Neural cell (in vitro differentiated cells): ENCODE results near the gene RGS6. TPM values are rescaled to one million over a fixed set of nuclear protein-coding genes. Genes with fewer than 3 reads are reported as not detected.
A peak's percentile ranks its signal among the peaks of the same experiment; 100 is the strongest.

Source experiments
- H2AFZ ChIP-seq: fragments of 200-600, 300-800 bp; sonication (generic), shearing (Covaris generic); 2 replicates; pipeline ENCODE4 v1.6.0; 2014; ENCODE audit warnings: low read depth, mild to moderate bottlenecking, antibody characterized with exemption, low read length, moderate library complexity
- H3F3A ChIP-seq: fragments of 200-600 bp; shearing (Covaris generic); 2 replicates; pipeline ENCODE4 v1.6.1; 2016; ENCODE audit warnings: mild to moderate bottlenecking, moderate library complexity, mixed read lengths, antibody characterized with exemption, low read length; ENCODE audit not compliant: insufficient read depth, poor library complexity, severe bottlenecking
- H3K27ac ChIP-seq: fragments of 200-600, 300-800 bp; sonication (generic), shearing (Covaris generic); 2 replicates; pipeline ENCODE4 v1.5.1; 2014; ENCODE audit warnings: mild to moderate bottlenecking, low read length, moderate library complexity
- H3K27me3 ChIP-seq: fragments of 300-800, 200-600 bp; sonication (generic), shearing (Covaris generic); 2 replicates; pipeline ENCODE4 v1.6.0; 2014; ENCODE audit warnings: mild to moderate bottlenecking, low read depth, low read length, moderate library complexity; ENCODE audit not compliant: insufficient read depth
- H3K36me3 ChIP-seq: fragments of 300-800, 200-600 bp; sonication (generic), shearing (Covaris generic); 2 replicates; pipeline ENCODE4 v1.5.1; 2014; ENCODE audit warnings: mild to moderate bottlenecking, antibody characterized with exemption, low read length, moderate library complexity; ENCODE audit not compliant: insufficient read depth
- H3K4me2 ChIP-seq: fragments of 300-800, 200-600 bp; sonication (generic), shearing (Covaris generic); 2 replicates; pipeline ENCODE4 v1.6.0; 2014; ENCODE audit warnings: mild to moderate bottlenecking, low read length
- H3K4me3 ChIP-seq: fragments of 300-800, 200-600 bp; sonication (generic), shearing (Covaris generic); 2 replicates; pipeline ENCODE4 v1.5.1; 2014; ENCODE audit warnings: mild to moderate bottlenecking, low read length, moderate library complexity
- H3K79me2 ChIP-seq: fragments of 200-600 bp; shearing (Covaris generic); replicated peaks from 2 replicates; pipeline ENCODE4 v1.6.0; 2014; ENCODE audit warnings: mild to moderate bottlenecking, low read length, moderate library complexity; ENCODE audit not compliant: insufficient read depth
- H3K9ac ChIP-seq: fragments of 300-800, 200-600 bp; sonication (generic), shearing (Covaris generic); 2 replicates; pipeline ENCODE4 v1.6.1; 2016; ENCODE audit warnings: mild to moderate bottlenecking, low read length, mixed read lengths
- H3K9me2 ChIP-seq: fragments of 200-600 bp; shearing (Covaris generic); 2 replicates; pipeline ENCODE4 v1.6.1; 2016; ENCODE audit warnings: mild to moderate bottlenecking, low read length, mixed read lengths; ENCODE audit not compliant: insufficient read depth
- H3K9me3 ChIP-seq: fragments of 200-600, 300-800 bp; sonication (generic), shearing (Covaris generic); 2 replicates; pipeline ENCODE4 v1.6.1; 2016; ENCODE audit warnings: mild to moderate bottlenecking, mixed run types, low read length, moderate library complexity, mixed read lengths
- H4K20me1 ChIP-seq: fragments of 200-600 bp; shearing (Covaris generic); 2 replicates; pipeline ENCODE4 v1.6.1; 2016; ENCODE audit warnings: mild to moderate bottlenecking, mixed run types; ENCODE audit not compliant: insufficient read depth
- CTCF ChIP-seq: fragments of 450-650 bp; IDR thresholded peaks from 2 replicates; pipeline ENCODE4 v1.5.1; 2014; ENCODE audit warnings: antibody characterized with exemption, mild to moderate bottlenecking, moderate library complexity; ENCODE audit not compliant: poor library complexity, severe bottlenecking
- EP300 ChIP-seq: fragments of 450-650 bp; conservative IDR thresholded peaks from 2 replicates; pipeline ENCODE4 v1.6.1; 2014; ENCODE audit warnings: antibody characterized with exemption, mild to moderate bottlenecking, moderate library complexity; ENCODE audit not compliant: poor library complexity, severe bottlenecking
- EZH2 ChIP-seq: fragments of 200-600, 300-800 bp; shearing (Covaris generic), sonication (generic); IDR thresholded peaks from 2 replicates; pipeline ENCODE4 v1.6.1; 2014; ENCODE audit warnings: antibody characterized with exemption, low read length, borderline replicate concordance, mild to moderate bottlenecking; ENCODE audit not compliant: insufficient read depth, poor library complexity, severe bottlenecking
- MXI1 ChIP-seq: fragments of 450-650 bp; conservative IDR thresholded peaks from 2 replicates; pipeline ENCODE4 v1.6.1; 2014; ENCODE audit warnings: antibody characterized with exemption, mild to moderate bottlenecking; ENCODE audit not compliant: poor library complexity, severe bottlenecking
- POLR2AphosphoS5 ChIP-seq: IDR thresholded peaks from 2 replicates; pipeline ENCODE4 v1.6.1; 2012
- RAD21 ChIP-seq: fragments of 450-650 bp; conservative IDR thresholded peaks from 2 replicates; pipeline ENCODE4 v1.6.1; 2014; ENCODE audit warnings: antibody characterized with exemption, mild to moderate bottlenecking, moderate library complexity
- REST ChIP-seq: IDR thresholded peaks from 2 replicates; pipeline ENCODE4 v1.6.1; 2012; ENCODE audit warnings: borderline replicate concordance
- SMC3 ChIP-seq: fragments of 450-650 bp; conservative IDR thresholded peaks from 2 replicates; pipeline ENCODE4 v1.6.1; 2014; ENCODE audit warnings: antibody characterized with exemption, mild to moderate bottlenecking, moderate library complexity; ENCODE audit not compliant: poor library complexity
- TAF1 ChIP-seq: IDR thresholded peaks from 2 replicates; pipeline ENCODE4 v1.6.1; 2012; ENCODE audit warnings: low read depth
- polyA plus RNA-seq: library from polyadenylated mRNA; depleted of rRNA; stranded (reverse); fragments of >200 nt; gene quantifications from 2 replicates; pipeline ENCODE4 v1.2.3, GENCODE V29; 2014

Gene RGS6
- polyA plus RNA-seq, 1 donor from 2014 or later: 7.3 TPM

GRCh38 chr14:71918955-71919354 is 13.3 kb upstream of the RGS6 start:
- Histone ChIP-seq H3K9ac (no peak overlapping the region), H3K4me3 (no peak overlapping the region), H3K27ac (no peak overlapping the region), H4K20me1 (no peaks in the 10 kb centered on the region), H3K9me3 (no peaks in the 10 kb centered on the region), H3K4me2 (no peak overlapping the region), H3F3A (no peaks in the 10 kb centered on the region), H3K36me3 (no peaks in the 10 kb centered on the region), H2AFZ (no peak overlapping the region), H3K27me3 (no peaks in the 10 kb centered on the region), H3K79me2 (no peaks in the 10 kb centered on the region), H3K9me2 (no peaks in the 10 kb centered on the region)
- no peak for TF ChIP-seq EP300
- TF ChIP-seq SMC3: no peak
- no peak for TF ChIP-seq CTCF
- TF ChIP-seq MXI1: no peak
- TF ChIP-seq TAF1: no peak
- TF ChIP-seq RAD21: no peak
- TF ChIP-seq EZH2: no peak
- no peak for TF ChIP-seq REST
- TF ChIP-seq POLR2AphosphoS5: no peak

- Histone ChIP-seq H3K36me3 (no peaks in the 10 kb centered on the region), H3F3A (no peaks in the 10 kb centered on the region), H3K27ac (peak overlapping the region; percentile 44), H3K9me3 (no peaks in the 10 kb centered on the region), H3K79me2 (no peaks in the 10 kb centered on the region), H2AFZ (no peak overlapping the region), H3K4me2 (no peak overlapping the region), H3K4me3 (no peak overlapping the region), H3K9ac (no peak overlapping the region), H4K20me1 (no peaks in the 10 kb centered on the region), H3K27me3 (no peaks in the 10 kb centered on the region), H3K9me2 (no peaks in the 10 kb centered on the region)
- TF ChIP-seq POLR2AphosphoS5 (peak; percentile 65), EP300 (peak; percentile 91), TAF1 (no peak), SMC3 (no peak)
Observed at GRCh38 chr14:71923513-71923912, 8.7 kb upstream of the RGS6 start.
